Islet precursor cell (in vitro differentiated cells): ENCODE measurements around the gene HOMER2.
"Not testable (repeated sequence)": the region's sequence is repeated elsewhere in the genome, so short reads cannot be mapped to it uniquely, and the experiment has no call there.

ENCODE experiments used
- DNase-seq: peaks from one replicate; pipeline ENCODE4 v3.0.0-alpha.2; 2018

The HOMER2 gene

GRCh38 chr15:82923744-82924143 lies 28.8 kb downstream of the HOMER2 start:
- DNase-seq: no peak

GRCh38 chr15:82922737-82923136 lies 29.8 kb downstream of the HOMER2 start:
- DNase-seq: no peak

- DNase-seq: no peak
Measured at GRCh38 chr15:82921939-82922338, 30.6 kb downstream of the HOMER2 start.

GRCh38 chr15:82921242-82921641 lies 31.3 kb downstream of the HOMER2 start:
- no peak for DNase-seq

GRCh38 chr15:82919231-82919886 lies 33.2 kb downstream of the HOMER2 start:
- DNase-seq: no peak

- DNase-seq: no peak
Measured at GRCh38 chr15:82918607-82919230, 33.8 kb downstream of the HOMER2 start.

- DNase-seq: no peak
Measured at GRCh38 chr15:82918162-82918561, 34.4 kb downstream of the HOMER2 start.

GRCh38 chr15:82917249-82917648 lies 35.3 kb downstream of the HOMER2 start:
- DNase-seq: no peak

- DNase-seq: no peak
Measured at GRCh38 chr15:82916161-82916952, 36.2 kb downstream of the HOMER2 start.

GRCh38 chr15:82914396-82914795 lies 38.1 kb downstream of the HOMER2 start:
- no peak for DNase-seq

- DNase-seq: no peak
Measured at GRCh38 chr15:82911458-82911857, 41.1 kb downstream of the HOMER2 start.

- no peak for DNase-seq
Measured at GRCh38 chr15:82910721-82911120, 41.8 kb downstream of the HOMER2 start.

GRCh38 chr15:82909080-82909815 lies 43.3 kb downstream of the HOMER2 start:
- DNase-seq: no peak

GRCh38 chr15:82907350-82907749 lies 45.2 kb downstream of the HOMER2 start:
- no peak for DNase-seq

- no peak for DNase-seq
Measured at GRCh38 chr15:82904574-82904973, 47.9 kb downstream of the HOMER2 start.

GRCh38 chr15:82903511-82903910 lies 49.0 kb downstream of the HOMER2 start:
- DNase-seq: no peak

- no peak for DNase-seq
Measured at GRCh38 chr15:82901114-82901805, 51.3 kb downstream of the HOMER2 start.

- DNase-seq: no peak
Measured at GRCh38 chr15:82900511-82901060, 51.9 kb downstream of the HOMER2 start.

- no peak for DNase-seq
Measured at GRCh38 chr15:82898961-82899360, 53.6 kb downstream of the HOMER2 start.

GRCh38 chr15:82895983-82896382 lies 56.5 kb downstream of the HOMER2 start:
- no peak for DNase-seq

- DNase-seq: peak; percentile 85
Measured at GRCh38 chr15:82894971-82895520, 57.5 kb downstream of the HOMER2 start.

GRCh38 chr15:82893473-82893872 lies 59.0 kb downstream of the HOMER2 start:
- DNase-seq: not testable (repeated sequence)
